ENCODE data around the gene COL25A1. TPM values are rescaled to one million over a fixed set of nuclear protein-coding genes. Genes with fewer than 3 reads are reported as not detected.
"Not testable (repeated sequence)": the region's sequence is repeated elsewhere in the genome, so short reads cannot be mapped to it uniquely, and the experiment has no call there.

Gene COL25A1
- total RNA-seq, 1 experiment from 2014 or later: 0.42 TPM

DNA sequence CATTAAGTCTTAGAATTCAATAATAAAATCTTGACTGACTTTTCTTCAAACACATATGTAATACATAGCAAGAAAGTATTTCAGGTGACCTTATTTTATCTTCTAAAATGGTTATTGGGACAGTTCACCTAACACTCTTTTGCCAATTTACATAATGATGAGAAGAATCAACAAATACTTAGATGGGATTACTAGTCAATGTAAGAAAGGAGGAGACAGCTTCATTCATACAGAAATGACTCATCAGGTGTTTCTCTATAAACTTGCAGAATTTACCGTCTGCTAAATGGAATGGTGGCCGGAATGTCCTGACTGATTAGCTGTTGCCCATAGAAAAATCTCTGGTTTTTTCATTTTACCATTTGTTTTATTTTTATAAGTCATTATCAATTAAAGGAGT, 424.6 kb downstream of the COL25A1 start:
- Histone ChIP-seq H3K4me1 (replicated peaks) (peaks cover 27% of the 10 kb centered on the region), H3K27me3 (replicated peaks) (no peaks in the 10 kb centered on the region), H3K36me3 (no peaks in the 10 kb centered on the region), H3K9me3 (replicated peaks) (no peaks in the 10 kb centered on the region), H3K4me3 (no peak overlapping the region), H3K27ac (no peak overlapping the region)
- no peak for DNase-seq (ENCODE audit: low read depth in 1 of 2, low spot score in 2 of 2)

DNA sequence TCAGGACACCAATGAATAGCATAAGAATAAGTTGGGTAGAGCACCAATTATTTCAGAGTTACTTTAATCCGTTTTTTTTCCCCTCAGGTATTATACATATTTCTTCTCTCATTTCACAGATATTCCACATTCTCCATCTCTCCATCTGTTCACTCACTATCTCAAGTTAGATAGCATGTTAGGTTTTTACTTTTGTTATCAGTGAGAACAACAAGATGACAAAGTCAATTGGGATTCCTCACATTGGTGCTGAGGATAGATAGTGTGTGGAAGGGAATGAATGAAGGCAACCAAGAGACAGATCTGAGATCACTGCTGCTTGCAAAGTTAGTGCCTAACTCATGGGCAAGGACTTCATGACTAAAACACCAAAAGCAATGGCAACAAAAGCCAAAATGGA, 427.7 kb downstream of the COL25A1 start:
- peaks cover 8% of the 10 kb centered on the region for H3K4me1 ChIP-seq (replicated peaks)
- no peak overlapping the region for H3K27ac ChIP-seq
- no peaks in the 10 kb centered on the region for H3K9me3 ChIP-seq (replicated peaks)
- no peaks in the 10 kb centered on the region for H3K27me3 ChIP-seq (replicated peaks)
- H3K4me3 ChIP-seq: no peak overlapping the region
- no peaks in the 10 kb centered on the region for H3K36me3 ChIP-seq
- no peak for DNase-seq (ENCODE audit: low read depth in 1 of 2, low spot score in 2 of 2)

DNA sequence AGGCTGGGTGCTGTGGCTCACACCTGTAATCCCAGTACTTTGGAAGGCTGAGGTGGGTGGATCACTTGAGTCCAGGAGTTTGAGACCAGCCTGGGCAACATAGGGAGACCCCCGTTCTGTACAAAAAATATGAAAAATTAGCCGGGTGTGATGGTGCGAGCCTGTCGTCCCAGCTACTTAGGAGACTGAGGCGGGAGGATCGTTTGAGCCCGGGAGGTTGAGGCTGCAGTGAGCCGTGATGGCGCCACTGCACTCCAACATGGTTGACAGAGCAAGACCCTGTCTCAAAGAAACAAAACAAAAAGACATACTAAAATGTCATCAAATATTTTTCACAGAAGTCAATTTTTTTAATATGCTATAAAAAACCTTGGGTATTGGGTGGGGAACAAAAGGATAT, 432.5 kb downstream of the COL25A1 start:
- not testable (repeated sequence) for H3K9me3 ChIP-seq (replicated peaks); H3K27ac ChIP-seq; H3K27me3 ChIP-seq (replicated peaks); H3K4me3 ChIP-seq; H3K4me1 ChIP-seq (replicated peaks); DNase-seq (ENCODE audit: low read depth in 1 of 2, low spot score in 2 of 2); H3K36me3 ChIP-seq

DNA sequence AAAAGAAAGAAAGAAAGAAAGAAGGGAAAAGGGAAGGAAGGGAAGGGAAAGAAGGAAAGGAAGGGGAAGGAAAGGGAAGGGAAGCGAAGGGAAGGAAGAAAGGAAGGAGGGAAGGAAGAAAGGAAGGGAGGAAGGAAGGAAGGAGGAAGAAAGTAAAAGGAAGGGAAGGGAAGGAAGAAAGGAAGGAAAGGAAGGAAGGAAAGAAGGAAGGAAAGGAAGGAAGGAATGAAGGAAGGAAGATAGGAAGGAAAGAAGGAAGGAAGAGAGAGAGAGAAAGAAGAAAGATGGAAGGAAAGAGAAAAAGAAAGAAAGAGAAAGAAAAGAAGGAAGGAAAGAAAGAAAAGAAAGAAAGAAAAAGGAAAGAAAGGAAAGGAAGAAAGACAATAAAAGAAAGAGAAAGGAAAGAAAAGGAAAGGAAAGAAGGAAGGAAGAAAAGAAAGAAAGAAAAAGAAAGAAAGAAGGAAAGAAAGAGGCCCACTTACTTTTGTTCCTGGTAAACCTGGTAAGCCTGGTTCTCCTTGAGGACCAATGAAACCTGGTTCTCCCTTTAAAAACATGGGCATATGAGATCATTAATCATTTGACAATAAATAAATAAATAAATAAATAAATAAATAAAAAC, 433.7 kb downstream of the COL25A1 start:
- no peaks in the 10 kb centered on the region for H3K36me3 ChIP-seq
- no peak for DNase-seq (ENCODE audit: low read depth in 1 of 2, low spot score in 2 of 2)
- H3K27ac ChIP-seq: no peak overlapping the region
- H3K4me3 ChIP-seq: no peak overlapping the region
- no peaks in the 10 kb centered on the region for H3K27me3 ChIP-seq (replicated peaks)
- no peaks in the 10 kb centered on the region for H3K4me1 ChIP-seq (replicated peaks)
- H3K9me3 ChIP-seq (replicated peaks): no peaks in the 10 kb centered on the region

DNA sequence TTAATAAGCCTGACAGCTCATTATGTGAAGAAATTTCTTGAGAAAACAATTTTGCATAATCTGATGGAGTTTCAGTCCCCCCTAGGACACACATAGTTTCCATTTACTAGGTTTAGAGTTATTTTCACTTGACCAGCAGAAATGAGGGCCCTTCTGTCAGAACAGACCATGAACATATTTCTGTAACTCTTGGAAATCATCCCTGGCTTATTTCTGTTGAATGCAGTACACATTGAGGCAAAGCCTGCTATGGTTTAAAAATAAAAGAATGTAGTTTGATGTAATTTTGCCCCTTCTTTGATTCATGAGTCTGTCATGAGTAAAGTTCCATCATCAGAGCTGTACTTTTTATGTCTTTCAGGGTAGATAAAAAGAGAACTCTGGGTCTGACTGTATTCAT, 435.0 kb downstream of the COL25A1 start:
- Histone ChIP-seq H3K4me3 (no peak overlapping the region), H3K36me3 (no peaks in the 10 kb centered on the region), H3K9me3 (replicated peaks) (no peaks in the 10 kb centered on the region), H3K27me3 (replicated peaks) (no peaks in the 10 kb centered on the region), H3K4me1 (replicated peaks) (no peaks in the 10 kb centered on the region), H3K27ac (no peak overlapping the region)
- no peak for DNase-seq (ENCODE audit: low read depth in 1 of 2, low spot score in 2 of 2)

DNA sequence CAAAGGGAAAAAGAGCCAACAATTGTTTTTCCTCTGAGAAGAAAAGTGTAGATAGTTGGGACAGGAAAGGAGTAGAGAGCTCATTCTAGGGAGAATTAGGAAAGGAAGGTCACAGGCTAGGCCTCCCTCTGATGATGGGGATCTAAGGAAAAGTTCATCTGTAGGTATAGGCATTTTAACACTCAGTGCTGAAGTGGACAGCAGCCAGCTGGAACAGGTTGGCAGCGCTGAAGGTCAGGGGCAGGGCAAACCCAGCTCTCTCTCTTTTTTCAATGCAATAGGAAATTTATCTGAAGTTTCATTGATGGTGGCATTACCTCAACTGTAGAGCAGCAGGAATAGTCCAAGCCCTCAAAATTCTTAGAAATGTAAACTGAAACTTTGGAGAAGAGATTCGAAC, 441.1 kb downstream of the COL25A1 start:
- Histone ChIP-seq H3K4me3 (no peak overlapping the region), H3K36me3 (no peaks in the 10 kb centered on the region), H3K27me3 (replicated peaks) (no peaks in the 10 kb centered on the region), H3K27ac (no peak overlapping the region), H3K9me3 (replicated peaks) (no peaks in the 10 kb centered on the region), H3K4me1 (replicated peaks) (no peaks in the 10 kb centered on the region)
- no peak for DNase-seq (ENCODE audit: low read depth in 1 of 2, low spot score in 2 of 2)

DNA sequence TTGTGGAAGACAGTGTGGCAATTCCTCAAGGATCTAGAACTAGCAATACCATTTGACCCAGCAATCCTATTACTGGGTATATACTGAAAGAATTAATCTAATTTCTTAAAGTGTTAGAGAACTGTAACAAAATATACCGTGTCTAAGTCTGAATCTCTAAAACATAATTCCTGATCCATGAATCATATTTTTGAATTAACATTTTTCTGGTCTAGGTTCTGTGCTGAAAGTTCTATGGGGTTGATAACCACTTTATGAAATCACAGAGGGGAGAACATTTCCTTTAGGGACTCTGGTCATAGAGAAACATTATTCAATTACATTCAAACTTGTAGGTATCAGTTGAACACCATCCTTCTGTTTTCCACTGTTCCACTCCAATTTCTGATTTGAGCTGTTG, 447.7 kb downstream of the COL25A1 start:
- Histone ChIP-seq H3K4me3 (no peak overlapping the region), H3K4me1 (replicated peaks) (peaks cover 9% of the 10 kb centered on the region), H3K27me3 (replicated peaks) (no peaks in the 10 kb centered on the region), H3K9me3 (replicated peaks) (no peaks in the 10 kb centered on the region), H3K27ac (no peak overlapping the region), H3K36me3 (no peaks in the 10 kb centered on the region)
- DNase-seq (ENCODE audit: low read depth in 1 of 2, low spot score in 2 of 2): no peak

DNA sequence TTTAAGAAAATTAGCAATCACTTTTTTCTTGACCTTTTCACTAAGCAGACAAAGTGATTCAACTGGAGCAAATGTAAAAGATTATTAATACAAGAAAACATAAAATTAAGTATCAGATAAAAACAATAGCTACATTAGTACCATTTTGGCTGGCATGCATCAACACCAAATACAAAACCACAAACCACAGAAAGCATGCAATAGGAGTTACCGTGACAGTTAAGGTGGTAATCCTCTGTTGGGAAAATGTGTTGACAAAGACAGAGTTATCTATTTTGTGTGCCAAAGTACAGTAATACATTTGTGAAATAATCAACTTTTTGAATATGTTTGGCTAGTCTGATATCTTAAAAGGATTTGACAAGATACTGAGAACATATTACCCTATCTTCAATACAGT, 449.8 kb downstream of the COL25A1 start:
- peaks cover 16% of the 10 kb centered on the region for H3K4me1 ChIP-seq (replicated peaks)
- H3K36me3 ChIP-seq: no peaks in the 10 kb centered on the region
- no peak overlapping the region for H3K4me3 ChIP-seq
- no peaks in the 10 kb centered on the region for H3K9me3 ChIP-seq (replicated peaks)
- H3K27me3 ChIP-seq (replicated peaks): no peaks in the 10 kb centered on the region
- H3K27ac ChIP-seq: no peak overlapping the region
- no peak for DNase-seq (ENCODE audit: low read depth in 1 of 2, low spot score in 2 of 2)

DNA sequence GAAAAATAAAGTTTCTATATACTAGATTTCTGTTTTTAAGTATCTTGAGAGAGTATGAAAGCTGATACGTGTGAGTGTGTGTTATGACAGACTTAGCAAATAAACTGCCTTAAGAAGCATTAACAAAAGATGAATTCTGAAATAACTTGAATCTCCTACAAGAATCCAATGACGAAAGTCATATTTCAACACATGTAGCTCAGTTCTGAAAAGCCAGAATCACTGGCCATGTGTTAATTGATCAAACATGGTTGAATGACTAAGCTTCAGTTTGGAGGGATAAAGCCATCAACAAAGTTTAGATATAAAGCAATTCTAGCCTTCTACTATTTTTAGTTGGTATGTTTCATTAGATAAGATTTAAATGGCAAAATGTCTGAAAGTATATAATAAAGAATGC, 451.1 kb downstream of the COL25A1 start:
- H3K27me3 ChIP-seq (replicated peaks): no peaks in the 10 kb centered on the region
- no peak overlapping the region for H3K4me3 ChIP-seq
- H3K27ac ChIP-seq: no peak overlapping the region
- H3K4me1 ChIP-seq (replicated peaks): peaks cover 16% of the 10 kb centered on the region
- H3K9me3 ChIP-seq (replicated peaks): no peaks in the 10 kb centered on the region
- H3K36me3 ChIP-seq: no peaks in the 10 kb centered on the region
- DNase-seq (ENCODE audit: low read depth in 1 of 2, low spot score in 2 of 2): no peak

DNA sequence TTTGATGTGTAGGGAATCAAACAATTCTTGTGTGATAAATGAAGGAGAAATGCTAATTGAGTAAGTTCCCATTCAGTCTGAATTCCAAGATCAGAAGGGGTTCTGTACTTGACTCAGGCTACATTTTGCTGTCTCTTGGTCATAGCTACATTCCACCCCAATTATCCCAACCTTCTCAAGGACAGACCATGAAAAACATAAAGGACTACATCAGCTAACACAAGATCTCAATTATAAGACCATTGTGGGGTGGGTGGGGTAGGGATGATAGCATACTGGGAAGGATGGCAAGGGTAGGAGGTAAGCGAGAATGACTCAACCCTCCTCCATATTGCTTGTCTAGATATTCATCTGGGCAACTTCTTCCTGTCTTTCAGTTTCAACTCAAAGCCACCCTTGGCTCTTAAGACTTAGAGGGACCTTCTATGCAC, 452.2 kb downstream of the COL25A1 start:
- no peak for DNase-seq (ENCODE audit: low read depth in 1 of 2, low spot score in 2 of 2)

DNA sequence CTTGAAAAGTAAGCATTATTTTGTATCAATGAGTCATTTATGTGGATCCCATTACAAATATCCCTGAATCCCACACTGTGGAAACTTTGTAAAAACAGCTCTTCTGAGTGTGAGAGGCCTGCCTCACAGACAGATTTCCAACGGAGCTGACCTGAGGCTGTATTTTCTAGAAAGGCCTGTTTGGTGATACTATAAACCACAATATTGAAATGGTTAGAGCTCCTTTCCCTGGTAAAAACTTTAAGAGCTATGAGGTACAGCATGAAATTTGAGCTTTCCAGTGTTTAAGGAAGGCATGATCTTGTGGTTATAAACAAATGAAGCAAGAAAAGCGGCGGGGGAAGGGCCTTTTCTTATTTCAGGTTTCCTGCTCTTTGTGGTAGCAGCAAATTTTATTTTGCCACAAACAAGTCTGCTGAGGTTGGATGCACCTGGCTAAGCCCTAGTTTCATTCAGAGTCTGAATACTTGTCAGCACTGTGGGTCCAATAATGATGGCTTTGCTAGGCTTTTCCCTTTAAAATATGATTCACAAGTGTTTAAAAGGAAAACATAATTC, 452.8 kb downstream of the COL25A1 start:
- DNase-seq (ENCODE audit: low read depth in 1 of 2, low spot score in 2 of 2): peak in 1 of 2 experiments; percentile 71
- peak overlapping the region; percentile 56 for H3K27ac ChIP-seq
- H3K4me1 ChIP-seq (replicated peaks): peaks cover 16% of the 10 kb centered on the region
- H3K27me3 ChIP-seq (replicated peaks): no peaks in the 10 kb centered on the region
- H3K4me3 ChIP-seq: no peak overlapping the region
- H3K36me3 ChIP-seq: no peaks in the 10 kb centered on the region
- H3K9me3 ChIP-seq (replicated peaks): no peaks in the 10 kb centered on the region

More for the DNA sequence above, 452.2 kb downstream of the COL25A1 start:
- H3K36me3 ChIP-seq: no peaks in the 10 kb centered on the region
- peak overlapping the region; percentile 56; the same call in 1 of the 2 replicates for H3K27ac ChIP-seq
- H3K4me3 ChIP-seq: no peak overlapping the region
- H3K27me3 ChIP-seq (replicated peaks): no peaks in the 10 kb centered on the region
- H3K4me1 ChIP-seq (replicated peaks): peaks cover 16% of the 10 kb centered on the region
- no peaks in the 10 kb centered on the region for H3K9me3 ChIP-seq (replicated peaks)

DNA sequence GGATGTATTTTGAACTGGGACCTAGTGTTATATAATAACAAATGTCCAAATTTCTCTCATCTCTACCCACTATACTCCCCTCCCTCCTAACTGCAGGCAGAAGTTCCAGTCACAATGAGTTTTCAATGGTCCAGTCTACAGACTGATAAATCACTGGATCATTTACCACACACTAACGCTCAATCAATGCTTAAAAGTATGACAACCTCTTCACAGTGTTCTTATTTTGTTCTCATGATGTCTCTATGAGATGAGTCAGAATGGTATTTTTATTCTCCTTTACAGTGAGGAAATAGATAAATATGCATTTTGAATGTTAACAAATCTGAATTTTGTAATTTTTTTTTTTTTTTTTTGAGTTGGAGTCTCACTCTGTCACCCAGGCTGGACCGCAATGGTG, 455.9 kb downstream of the COL25A1 start:
- no peaks in the 10 kb centered on the region for H3K36me3 ChIP-seq
- H3K9me3 ChIP-seq (replicated peaks): no peaks in the 10 kb centered on the region
- no peak overlapping the region for H3K27ac ChIP-seq
- H3K4me3 ChIP-seq: no peak overlapping the region
- H3K4me1 ChIP-seq (replicated peaks): peaks cover 16% of the 10 kb centered on the region
- DNase-seq (ENCODE audit: low read depth in 1 of 2, low spot score in 2 of 2): no peak
- H3K27me3 ChIP-seq (replicated peaks): no peaks in the 10 kb centered on the region

DNA sequence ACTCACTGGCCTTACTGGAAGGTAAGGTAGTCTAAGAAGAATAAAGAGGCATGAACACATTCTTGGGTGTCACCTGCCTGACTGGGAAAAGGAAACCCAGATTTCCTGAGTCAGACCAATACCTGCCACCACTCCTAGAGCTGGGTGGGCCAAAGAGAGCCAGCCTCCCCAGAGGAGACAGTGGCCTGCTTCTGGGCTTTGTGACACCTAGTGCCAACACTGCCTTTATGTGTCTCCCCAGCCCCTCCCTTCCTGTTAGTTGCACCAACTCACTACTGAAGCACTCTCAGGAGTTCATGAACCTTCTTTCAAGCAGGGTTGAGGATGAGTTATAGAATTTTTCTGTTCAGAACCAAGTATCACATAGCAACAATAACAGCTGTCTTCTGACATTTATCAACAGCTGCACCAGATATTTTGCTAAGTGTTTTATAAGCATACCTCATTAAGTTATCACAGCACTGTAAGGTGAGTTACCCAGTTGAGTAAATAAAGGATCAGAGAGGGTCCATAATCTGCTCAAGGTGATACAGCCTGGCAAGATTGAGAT, 462.0 kb downstream of the COL25A1 start:
- Histone ChIP-seq H3K4me1 (replicated peaks) (no peaks in the 10 kb centered on the region), H3K36me3 (no peaks in the 10 kb centered on the region), H3K4me3 (no peak overlapping the region), H3K27ac (no peak overlapping the region), H3K9me3 (replicated peaks) (no peaks in the 10 kb centered on the region), H3K27me3 (replicated peaks) (no peaks in the 10 kb centered on the region)
- no peak for DNase-seq (ENCODE audit: low read depth in 1 of 2, low spot score in 2 of 2)

DNA sequence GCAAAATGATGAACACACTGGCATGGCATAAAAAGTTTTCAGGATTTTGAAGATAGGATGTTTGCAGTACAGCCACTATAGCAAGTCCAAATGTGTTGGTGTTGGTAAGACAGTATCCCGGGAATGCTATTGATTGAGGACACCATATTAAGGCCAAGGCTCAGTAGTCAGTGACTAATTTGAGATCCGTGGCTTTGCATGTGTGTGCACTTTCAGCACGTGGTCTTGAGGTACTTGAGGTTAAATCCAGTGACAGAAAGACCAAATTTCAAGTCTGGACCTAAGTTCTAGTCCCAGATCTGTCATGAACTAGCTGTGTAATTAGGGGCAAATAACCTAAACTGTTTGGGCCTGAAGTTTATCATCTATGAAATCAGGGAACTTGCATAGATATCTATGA, 463.1 kb downstream of the COL25A1 start:
- Histone ChIP-seq H3K27ac (no peak overlapping the region), H3K9me3 (replicated peaks) (no peaks in the 10 kb centered on the region), H3K4me1 (replicated peaks) (no peaks in the 10 kb centered on the region), H3K27me3 (replicated peaks) (no peaks in the 10 kb centered on the region), H3K4me3 (no peak overlapping the region), H3K36me3 (no peaks in the 10 kb centered on the region)
- no peak for DNase-seq (ENCODE audit: low read depth in 1 of 2, low spot score in 2 of 2)
